Lung (tissue), 12 donors: ENCODE data around the gene CUL5. TPM values are rescaled to one million over a fixed set of nuclear protein-coding genes. Genes with fewer than 3 reads are reported as not detected.

Experiments
- ATAC-seq: fragments of 200-7000 bp; cut with Tn5 transposase; one replicate; pipeline ENCODE4 v1.9.1; 2020; ENCODE audit warnings: moderate number of reproducible peaks; ENCODE audit not compliant: insufficient read depth, low FRiP score
- DNase-seq, 3 donors: peaks; one replicate each; pipeline ENCODE4 v3.0.0-alpha.2; 2013 to 2017
- H3K27ac ChIP-seq, 2 donors: one replicate each; pipeline ENCODE4 v1.5.1; 2013; ENCODE audit warnings: mild to moderate bottlenecking in 2 of 2, moderate library complexity in 2 of 2, control low read depth in 1 of 2, inconsistent platforms in 1 of 2, low read depth in 1 of 2, low read length in 1 of 2
- H3K27me3 ChIP-seq, 3 donors: one replicate each; pipeline ENCODE4 v1.5.1; 2013; ENCODE audit warnings: low read length in 2 of 3; ENCODE audit not compliant: control insufficient read depth in 3 of 3, insufficient read depth in 3 of 3
- H3K36me3 ChIP-seq, 4 donors: one replicate each; pipeline ENCODE4 v1.5.1; 2013; ENCODE audit warnings: low read length in 4 of 4, mild to moderate bottlenecking in 1 of 4, moderate library complexity in 1 of 4; ENCODE audit not compliant: control insufficient read depth in 4 of 4, insufficient read depth in 4 of 4
- H3K4me1 ChIP-seq, 5 donors: one replicate each; pipeline ENCODE4 v1.5.1; 2013; ENCODE audit warnings: low read length in 5 of 5, mild to moderate bottlenecking in 2 of 5, moderate library complexity in 1 of 5; ENCODE audit not compliant: control insufficient read depth in 5 of 5, insufficient read depth in 5 of 5
- H3K4me3 ChIP-seq: one replicate; pipeline ENCODE4 v1.5.1; 2013; ENCODE audit warnings: mild to moderate bottlenecking, control low read depth, moderate library complexity
- H3K9ac ChIP-seq, 2 donors: one replicate each; pipeline ENCODE4 v1.5.1; 2013; ENCODE audit warnings: low read length in 2 of 2, control low read depth in 1 of 2; ENCODE audit not compliant: insufficient read depth in 1 of 2
- H3K9me3 ChIP-seq, 4 donors: one replicate each; pipeline ENCODE4 v1.5.1; 2013; ENCODE audit warnings: low read length in 3 of 4, mild to moderate bottlenecking in 1 of 4, moderate library complexity in 1 of 4; ENCODE audit not compliant: control insufficient read depth in 4 of 4, insufficient read depth in 3 of 4
- WGBS, 2 donors: extraction: QIAGEN DNeasy Blood & Tissue Kit; methylation state at CpG; one replicate each; pipeline ENCODE4 v1.1.7; 2013; 5-methylcytosine and 5-hydroxymethylcytosine counted together
- polyA plus RNA-seq, 2 donors: library from polyadenylated mRNA; stranded (reverse); fragments of 200-250 nt; gene quantifications; one replicate each; pipeline ENCODE4 v1.2.1, GENCODE V29; 2013
- total RNA-seq, 2 donors: library from RNA; depleted of rRNA in 1 of 2; stranded (reverse); fragments of >200 nt in 1 of 2; gene quantifications; one replicate each; pipeline ENCODE4 v1.2.1, GENCODE V29; 2014 to 2021
- TF ChIP-seq, protein P1 (sequence below): IDR thresholded peaks from 2 replicates; pipeline ENCODE4 v1.5.1; 2012; ENCODE audit warnings: mild to moderate bottlenecking; ENCODE audit errors: control extremely low read depth, extremely low read depth
- donor health status: control.
- donor health status: control.
- donor health status: Bipolar disorder and iron deficiency.
- donor health status: healthy.
- donor health status: DM: yes; HTN: yes; CAD: no.

The CUL5 gene
- total and polyA plus RNA-seq, 4 donors, result 5.4 to 53.6 (median 22.2) TPM

DNA sequence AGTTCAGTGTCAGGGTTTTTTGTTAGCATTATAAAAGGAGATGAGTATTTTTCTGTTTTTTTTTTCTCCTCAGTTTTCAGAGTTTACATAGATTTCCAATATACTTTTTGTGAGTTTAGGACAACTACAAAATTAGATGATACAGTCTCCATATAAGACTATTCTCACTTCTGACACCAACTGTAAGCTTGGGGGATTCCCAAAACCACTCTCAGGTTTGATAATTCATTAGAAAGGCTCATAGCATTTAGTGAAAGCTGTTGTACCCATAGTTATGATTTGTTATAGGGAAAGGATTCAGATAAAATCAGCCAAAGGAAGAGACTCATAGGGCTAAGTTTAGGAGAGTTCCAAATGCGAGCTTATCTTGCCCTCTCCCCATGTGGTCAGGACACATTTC lies 24.1 kb downstream of the CUL5 start:
- DNase-seq (no peak), ATAC-seq (no peak)
- TF ChIP-seq, protein P1, sequence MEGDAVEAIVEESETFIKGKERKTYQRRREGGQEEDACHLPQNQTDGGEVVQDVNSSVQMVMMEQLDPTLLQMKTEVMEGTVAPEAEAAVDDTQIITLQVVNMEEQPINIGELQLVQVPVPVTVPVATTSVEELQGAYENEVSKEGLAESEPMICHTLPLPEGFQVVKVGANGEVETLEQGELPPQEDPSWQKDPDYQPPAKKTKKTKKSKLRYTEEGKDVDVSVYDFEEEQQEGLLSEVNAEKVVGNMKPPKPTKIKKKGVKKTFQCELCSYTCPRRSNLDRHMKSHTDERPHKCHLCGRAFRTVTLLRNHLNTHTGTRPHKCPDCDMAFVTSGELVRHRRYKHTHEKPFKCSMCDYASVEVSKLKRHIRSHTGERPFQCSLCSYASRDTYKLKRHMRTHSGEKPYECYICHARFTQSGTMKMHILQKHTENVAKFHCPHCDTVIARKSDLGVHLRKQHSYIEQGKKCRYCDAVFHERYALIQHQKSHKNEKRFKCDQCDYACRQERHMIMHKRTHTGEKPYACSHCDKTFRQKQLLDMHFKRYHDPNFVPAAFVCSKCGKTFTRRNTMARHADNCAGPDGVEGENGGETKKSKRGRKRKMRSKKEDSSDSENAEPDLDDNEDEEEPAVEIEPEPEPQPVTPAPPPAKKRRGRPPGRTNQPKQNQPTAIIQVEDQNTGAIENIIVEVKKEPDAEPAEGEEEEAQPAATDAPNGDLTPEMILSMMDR, result no peak
- no peaks in the 10 kb centered on the region for H3K9me3 ChIP-seq
- H3K36me3 ChIP-seq, result peaks cover 4 to 24% (median 10%) of the 10 kb centered on the region in 4 donors
- no peak overlapping the region for H3K9ac ChIP-seq
- WGBS, 2 donors, result 75 to 78% methylated on average over 1 of the region's 1 CpG
- no peak overlapping the region for H3K27ac ChIP-seq
- H3K4me1 ChIP-seq, result peaks cover 0 to 14% (median 2%) of the 10 kb centered on the region in 5 donors
- H3K27me3 ChIP-seq, result no peaks in the 10 kb centered on the region
- no peak overlapping the region for H3K4me3 ChIP-seq

DNA sequence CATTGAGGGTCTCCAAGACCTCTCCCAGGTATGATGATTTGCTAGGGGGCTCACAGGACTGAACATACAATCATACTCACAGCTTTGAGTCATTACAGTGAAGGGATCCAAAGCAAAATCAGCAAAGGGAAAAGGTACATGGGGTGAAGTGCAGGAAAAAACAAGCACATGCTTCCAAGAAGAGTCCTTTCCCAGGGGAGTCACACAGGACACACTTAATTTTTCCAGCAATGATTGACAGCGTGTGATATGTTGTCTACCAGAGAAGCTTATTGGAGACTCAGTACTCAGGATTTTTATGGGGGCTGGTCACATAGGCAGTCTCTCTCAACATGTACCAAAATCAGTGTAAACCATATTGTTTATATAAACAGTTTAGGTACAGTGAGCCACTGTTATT lies 25.3 kb downstream of the CUL5 start:
- H3K9me3 ChIP-seq, result no peaks in the 10 kb centered on the region
- ATAC-seq, result no peak
- H3K36me3 ChIP-seq, result peaks cover 4 to 24% (median 10%) of the 10 kb centered on the region in 4 donors
- no peak overlapping the region for H3K4me3 ChIP-seq
- WGBS, 2 donors, result 88 to 93% methylated on average over 1 of the region's 1 CpG
- DNase-seq, result no peak
- TF ChIP-seq, protein P1, result no peak
- H3K9ac ChIP-seq, result no peak overlapping the region
- no peak overlapping the region for H3K27ac ChIP-seq
- no peaks in the 10 kb centered on the region for H3K27me3 ChIP-seq
- H3K4me1 ChIP-seq, result peaks cover 0 to 14% (median 2%) of the 10 kb centered on the region in 5 donors

DNA sequence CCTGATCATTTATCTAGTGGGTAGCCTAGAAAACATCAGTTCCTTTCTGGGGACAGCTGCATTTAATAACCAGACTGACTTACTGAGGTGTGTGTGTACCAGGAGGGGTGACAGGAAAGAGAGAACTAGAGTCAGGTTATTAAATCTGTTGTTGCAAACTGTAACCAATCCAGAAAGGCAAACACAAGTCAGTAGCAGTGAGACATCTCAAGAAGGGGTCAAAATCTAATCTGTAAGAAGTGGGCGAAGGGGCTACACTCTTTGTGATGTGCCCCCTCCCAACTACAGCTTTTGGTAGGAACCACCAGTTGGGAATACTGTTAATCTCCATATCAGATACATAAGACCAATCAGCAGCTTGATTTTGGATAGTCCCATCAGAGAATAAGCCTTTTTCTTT lies 26.3 kb downstream of the CUL5 start:
- Histone ChIP-seq H3K36me3 (peaks cover 4 to 24% (median 10%) of the 10 kb centered on the region in 4 donors), H3K4me1 (peaks cover 0 to 14% (median 2%) of the 10 kb centered on the region in 5 donors), H3K27ac (no peak overlapping the region), H3K9me3 (no peaks in the 10 kb centered on the region), H3K9ac (no peak overlapping the region), H3K4me3 (no peak overlapping the region), H3K27me3 (no peaks in the 10 kb centered on the region)
- DNase-seq (no peak), ATAC-seq (no peak)
- WGBS, 2 donors, result 98 to 100% methylated on average over 1 of the region's 1 CpG
- TF ChIP-seq, protein P1, result no peak

DNA sequence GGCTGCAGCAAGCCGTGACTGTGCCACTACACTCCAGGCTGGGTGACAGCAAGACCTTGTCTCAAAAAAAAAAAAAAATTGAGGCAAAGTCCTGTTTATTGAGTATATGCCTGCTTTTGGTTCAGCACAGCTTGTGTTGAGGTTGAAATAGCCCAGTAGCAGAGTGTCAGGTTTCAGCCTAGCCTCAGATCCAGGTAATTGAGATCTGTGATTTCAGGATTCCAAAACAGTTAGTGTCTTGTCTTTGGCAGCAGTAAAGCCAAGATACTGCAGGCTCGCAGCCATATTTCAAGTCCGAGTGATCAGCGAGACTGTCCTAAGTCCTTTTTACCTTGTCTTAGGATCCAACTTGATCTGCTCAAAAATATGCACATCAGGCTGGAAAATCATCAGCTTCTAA lies 27.0 kb downstream of the CUL5 start:
- no peak for DNase-seq
- no peak for ATAC-seq
- peaks cover 4 to 24% (median 12%) of the 10 kb centered on the region in 4 donors for H3K36me3 ChIP-seq
- H3K9ac ChIP-seq, result no peak overlapping the region
- WGBS, 2 donors, result 94 to 96% methylated on average over 4 of the region's 4 CpGs
- H3K9me3 ChIP-seq, result no peaks in the 10 kb centered on the region
- H3K27ac ChIP-seq, result no peak overlapping the region
- H3K4me1 ChIP-seq, result peaks cover 0 to 14% (median 2%) of the 10 kb centered on the region in 5 donors
- no peak overlapping the region for H3K4me3 ChIP-seq
- H3K27me3 ChIP-seq, result no peaks in the 10 kb centered on the region
- TF ChIP-seq, protein P1, result no peak
